Esophagus muscularis mucosa (tissue), 4 donors: Measurements from ENCODE around the gene RTN4. TPM values are rescaled to one million over a fixed set of nuclear protein-coding genes. Genes with fewer than 3 reads are reported as not detected.

ENCODE experiments used
- DNase-seq: peaks from one replicate; pipeline ENCODE4 v3.0.0-alpha.2; 2017; ENCODE audit errors: extremely low spot score
- H3K27ac ChIP-seq, 4 donors: fragments of 200-600 bp; sonication (generic); replicated peaks in 1 of 4; 1 replicate in 3 of 4; 2 replicates in 1 of 4; pipeline ENCODE4 v1.5.1; 2016 to 2019; ENCODE audit warnings: mild to moderate bottlenecking in 1 of 4
- H3K27me3 ChIP-seq, 4 donors: fragments of 200-600 bp; sonication (generic); one replicate each; pipeline versions ENCODE4 v1.5.1 to v1.6.0; 2016 to 2019
- H3K36me3 ChIP-seq, 4 donors: fragments of 200-600 bp; sonication (generic); one replicate each; pipeline ENCODE4 v1.5.1; 2016 to 2019
- H3K4me1 ChIP-seq, 4 donors: fragments of 200-600 bp; sonication (generic); one replicate each; pipeline ENCODE4 v1.5.1; 2016 to 2019
- H3K4me3 ChIP-seq, 4 donors: fragments of 200-600 bp; sonication (generic); 1 replicate in 2 of 4; 2 replicates in 2 of 4; pipeline ENCODE4 v1.5.1; 2016 to 2019; ENCODE audit warnings: mild to moderate bottlenecking in 4 of 4, moderate library complexity in 1 of 4
- H3K9me3 ChIP-seq, 4 donors: fragments of 200-600 bp; sonication (generic); 1 replicate in 3 of 4; 2 replicates in 1 of 4; pipeline ENCODE4 v1.5.1; 2016 to 2019
- EP300 ChIP-seq: sonication (generic); formaldehyde crosslinking; IDR thresholded peaks from one replicate; pipeline ENCODE4 v1.6.1; 2017; ENCODE audit warnings: antibody characterized with exemption
- POLR2A ChIP-seq: fragments of 450-650 bp; IDR thresholded peaks from one replicate; pipeline ENCODE4 v1.6.1; 2017; ENCODE audit warnings: antibody characterized with exemption, moderate library complexity, mild to moderate bottlenecking, low read depth
- POLR2AphosphoS5 ChIP-seq, 2 donors: sonication (generic); formaldehyde crosslinking; IDR thresholded peaks; one replicate each; pipeline ENCODE4 v1.6.1; 2017; ENCODE audit warnings: antibody characterized with exemption in 2 of 2
- WGBS: methylation state at CpG from one replicate; pipeline ENCODE4 v1.1.5; 2018; 5-methylcytosine and 5-hydroxymethylcytosine counted together
- intact Hi-C: fragments of 100-400 bp; cut with DNase I; formaldehyde crosslinking; loops from one replicate; pipeline ENCODE4 v1.15.1; 2023
- total RNA-seq, 4 donors: library from RNA; depleted of rRNA; stranded (reverse); fragments of >200 nt; gene quantifications; one replicate each; pipeline versions ENCODE4 v1.1.0 to v1.2.1, GENCODE V29; 2016
- TF ChIP-seq, protein P1 (sequence below), 3 experiments: fragments of 200-600 bp in 2 of 3; fragments of 450-650 bp in 1 of 3; sonication (generic) in 2 of 3; IDR thresholded peaks; one replicate each; pipeline ENCODE4 v1.5.1; 2017 to 2019; ENCODE audit warnings: antibody characterized with exemption in 3 of 3, mild to moderate bottlenecking in 2 of 3, moderate library complexity in 1 of 3

Gene RTN4, protein sequence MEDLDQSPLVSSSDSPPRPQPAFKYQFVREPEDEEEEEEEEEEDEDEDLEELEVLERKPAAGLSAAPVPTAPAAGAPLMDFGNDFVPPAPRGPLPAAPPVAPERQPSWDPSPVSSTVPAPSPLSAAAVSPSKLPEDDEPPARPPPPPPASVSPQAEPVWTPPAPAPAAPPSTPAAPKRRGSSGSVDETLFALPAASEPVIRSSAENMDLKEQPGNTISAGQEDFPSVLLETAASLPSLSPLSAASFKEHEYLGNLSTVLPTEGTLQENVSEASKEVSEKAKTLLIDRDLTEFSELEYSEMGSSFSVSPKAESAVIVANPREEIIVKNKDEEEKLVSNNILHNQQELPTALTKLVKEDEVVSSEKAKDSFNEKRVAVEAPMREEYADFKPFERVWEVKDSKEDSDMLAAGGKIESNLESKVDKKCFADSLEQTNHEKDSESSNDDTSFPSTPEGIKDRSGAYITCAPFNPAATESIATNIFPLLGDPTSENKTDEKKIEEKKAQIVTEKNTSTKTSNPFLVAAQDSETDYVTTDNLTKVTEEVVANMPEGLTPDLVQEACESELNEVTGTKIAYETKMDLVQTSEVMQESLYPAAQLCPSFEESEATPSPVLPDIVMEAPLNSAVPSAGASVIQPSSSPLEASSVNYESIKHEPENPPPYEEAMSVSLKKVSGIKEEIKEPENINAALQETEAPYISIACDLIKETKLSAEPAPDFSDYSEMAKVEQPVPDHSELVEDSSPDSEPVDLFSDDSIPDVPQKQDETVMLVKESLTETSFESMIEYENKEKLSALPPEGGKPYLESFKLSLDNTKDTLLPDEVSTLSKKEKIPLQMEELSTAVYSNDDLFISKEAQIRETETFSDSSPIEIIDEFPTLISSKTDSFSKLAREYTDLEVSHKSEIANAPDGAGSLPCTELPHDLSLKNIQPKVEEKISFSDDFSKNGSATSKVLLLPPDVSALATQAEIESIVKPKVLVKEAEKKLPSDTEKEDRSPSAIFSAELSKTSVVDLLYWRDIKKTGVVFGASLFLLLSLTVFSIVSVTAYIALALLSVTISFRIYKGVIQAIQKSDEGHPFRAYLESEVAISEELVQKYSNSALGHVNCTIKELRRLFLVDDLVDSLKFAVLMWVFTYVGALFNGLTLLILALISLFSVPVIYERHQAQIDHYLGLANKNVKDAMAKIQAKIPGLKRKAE
- 100 to 1,000 TPM; 214 to 272 (median 251) TPM for total RNA-seq

DNA sequence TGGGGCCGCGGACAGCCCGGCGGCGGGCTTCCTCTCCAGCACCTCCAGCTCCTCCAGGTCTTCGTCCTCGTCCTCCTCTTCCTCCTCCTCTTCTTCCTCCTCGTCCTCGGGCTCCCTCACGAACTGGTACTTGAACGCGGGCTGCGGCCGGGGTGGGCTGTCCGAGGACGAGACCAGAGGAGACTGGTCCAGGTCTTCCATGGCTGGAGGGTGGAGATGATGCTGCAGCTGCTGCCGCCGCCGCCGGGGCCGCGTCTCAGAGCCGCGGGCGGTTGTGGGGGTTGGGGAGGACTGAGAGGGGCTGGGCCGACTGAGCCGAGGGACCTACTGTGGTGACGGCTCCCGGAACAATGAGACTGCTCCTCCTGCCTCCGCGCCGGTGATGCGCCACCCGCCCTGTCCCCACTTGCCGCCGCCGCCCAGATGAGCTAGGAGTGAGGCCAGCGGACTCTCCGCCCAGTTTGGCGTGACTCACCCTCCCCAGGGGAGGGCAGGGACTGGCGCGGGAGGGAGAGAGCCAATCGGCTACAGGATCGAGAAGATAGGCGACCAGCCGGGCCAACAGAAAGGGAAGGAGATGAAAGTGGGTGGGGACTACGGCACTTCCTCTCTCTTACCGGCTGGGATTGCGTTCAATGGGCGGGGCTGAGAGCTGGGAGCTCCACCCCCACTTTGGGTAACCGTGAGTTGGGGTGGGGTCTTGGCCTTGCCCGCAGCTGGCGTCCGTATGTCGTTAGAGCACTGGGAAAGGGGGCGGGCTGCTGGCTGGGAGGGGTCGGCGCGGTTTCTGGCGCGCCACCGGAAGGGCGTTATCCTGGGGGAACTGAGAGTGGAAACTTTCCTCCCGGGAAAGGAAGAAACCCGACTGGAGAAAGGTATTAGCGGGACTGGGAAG is at the start of gene RTN4:
Gene RTN4 (minus strand): TSS at position 352 of the 895 bp plus-strand sequence. CDS start 151 bp downstream, at position 201.
- peak; percentile 100 for DNase-seq
- H3K4me3 ChIP-seq, result peak within 1 kb of the TSS; percentile 85 to 100 (median 98)
- H3K4me1 ChIP-seq, result peaks cover 10 to 48% (median 41%) of the 10 kb centered on the region in 4 donors
- H3K27me3 ChIP-seq, result no peaks in the 10 kb centered on the region
- no peaks in the 10 kb centered on the region for H3K9me3 ChIP-seq
- WGBS, result under 1% methylated on average over 27 of the region's 66 CpGs
- TF ChIP-seq, protein P1, sequence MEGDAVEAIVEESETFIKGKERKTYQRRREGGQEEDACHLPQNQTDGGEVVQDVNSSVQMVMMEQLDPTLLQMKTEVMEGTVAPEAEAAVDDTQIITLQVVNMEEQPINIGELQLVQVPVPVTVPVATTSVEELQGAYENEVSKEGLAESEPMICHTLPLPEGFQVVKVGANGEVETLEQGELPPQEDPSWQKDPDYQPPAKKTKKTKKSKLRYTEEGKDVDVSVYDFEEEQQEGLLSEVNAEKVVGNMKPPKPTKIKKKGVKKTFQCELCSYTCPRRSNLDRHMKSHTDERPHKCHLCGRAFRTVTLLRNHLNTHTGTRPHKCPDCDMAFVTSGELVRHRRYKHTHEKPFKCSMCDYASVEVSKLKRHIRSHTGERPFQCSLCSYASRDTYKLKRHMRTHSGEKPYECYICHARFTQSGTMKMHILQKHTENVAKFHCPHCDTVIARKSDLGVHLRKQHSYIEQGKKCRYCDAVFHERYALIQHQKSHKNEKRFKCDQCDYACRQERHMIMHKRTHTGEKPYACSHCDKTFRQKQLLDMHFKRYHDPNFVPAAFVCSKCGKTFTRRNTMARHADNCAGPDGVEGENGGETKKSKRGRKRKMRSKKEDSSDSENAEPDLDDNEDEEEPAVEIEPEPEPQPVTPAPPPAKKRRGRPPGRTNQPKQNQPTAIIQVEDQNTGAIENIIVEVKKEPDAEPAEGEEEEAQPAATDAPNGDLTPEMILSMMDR (IDR thresholded peaks at IDR 0.05), result peak in 1 of 3 experiments; percentile 34
- TF ChIP-seq POLR2AphosphoS5 (IDR thresholded peaks at IDR 0.05) (peak; percentile 99), EP300 (no peak), POLR2A (peak; percentile 96)
- H3K27ac ChIP-seq, result peak within 1 kb of the TSS; percentile 96 to 100 (median 100)
- H3K36me3 ChIP-seq, result no peaks in the 10 kb centered on the region
- intact Hi-C loops, result loop anchor here (2.0 to 5.0 kb wide), 2 partner anchors 47 to 112 kb away; no protein-coding TSS in a partner anchor

GRCh38 chr2:55099493-55099877 is 49.2 kb upstream of the RTN4 start:
- H3K27ac ChIP-seq, result peak overlapping the region; percentile 72 to 86 (median 83)
- no peaks in the 10 kb centered on the region for H3K9me3 ChIP-seq
- H3K4me3 ChIP-seq, result no peak overlapping the region
- H3K36me3 ChIP-seq, result no peaks in the 10 kb centered on the region
- no peak for DNase-seq
- peaks cover 36 to 77% (median 71%) of the 10 kb centered on the region in 4 donors for H3K4me1 ChIP-seq
- TF ChIP-seq, protein P1 (IDR thresholded peaks at IDR 0.05), result no peak
- TF ChIP-seq POLR2A (no peak), EP300 (no peak), POLR2AphosphoS5 (IDR thresholded peaks at IDR 0.05) (no peak)
- intact Hi-C loops, result loop anchor here (5.0 kb wide), 1 partner anchor 47 kb away; the partner anchor contains the start of gene RTN4
- 96% methylated on average over 2 of the region's 2 CpGs for WGBS
- H3K27me3 ChIP-seq, result no peaks in the 10 kb centered on the region

DNA sequence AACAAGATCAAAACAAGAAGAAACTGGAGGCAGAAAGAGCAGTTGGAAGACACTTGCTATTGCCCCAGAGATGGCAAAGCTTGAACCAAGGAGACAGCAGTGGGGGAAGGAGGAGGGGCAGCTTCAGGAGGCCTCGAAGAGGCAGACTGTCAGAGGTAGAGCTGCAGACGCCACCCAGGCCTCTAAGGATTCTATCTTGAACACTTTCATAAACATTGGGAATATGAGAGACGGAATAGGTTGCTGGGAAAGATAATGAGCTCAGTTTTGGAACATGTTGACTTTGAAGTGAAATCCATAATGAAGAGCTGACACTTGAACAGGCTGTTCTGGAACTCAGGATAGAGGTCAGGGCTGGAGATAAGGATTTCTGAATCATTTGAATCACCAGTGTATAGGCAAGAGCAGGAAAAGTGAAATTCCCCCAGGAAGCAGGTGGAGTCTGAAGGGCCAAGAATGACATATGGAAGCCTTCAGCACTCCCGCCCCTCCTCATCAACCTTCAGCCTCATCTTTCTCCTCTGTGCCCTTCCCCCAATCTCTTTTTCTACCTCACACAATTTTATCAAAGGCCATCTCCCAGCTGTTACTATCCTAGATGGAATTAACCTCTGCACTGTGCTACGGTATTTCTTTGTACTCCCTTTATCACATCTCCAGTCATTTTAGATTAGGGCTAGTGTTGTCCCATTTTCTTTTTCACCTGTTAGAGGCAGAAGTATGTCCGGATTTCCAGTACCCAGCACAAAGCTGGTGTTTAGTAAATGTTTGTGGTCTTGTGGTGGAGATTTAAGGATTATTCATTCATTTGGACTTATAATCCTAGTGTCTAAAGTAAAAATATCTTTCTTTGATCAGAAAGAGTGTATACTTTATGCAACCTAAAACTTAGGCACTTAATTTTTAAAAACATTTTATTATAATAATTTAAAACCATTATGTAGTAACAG is 47.5 kb upstream of the RTN4 start:
- no peaks in the 10 kb centered on the region for H3K36me3 ChIP-seq
- peak overlapping the region; percentile 70 to 86 (median 71) for H3K27ac ChIP-seq
- WGBS, result 50% methylated on average over 6 of the region's 6 CpGs
- H3K27me3 ChIP-seq, result no peaks in the 10 kb centered on the region
- intact Hi-C loops, result loop anchor here (5.0 kb wide), 1 partner anchor 45 kb away; the partner anchor contains the start of gene RTN4
- no peaks in the 10 kb centered on the region for H3K9me3 ChIP-seq
- no peak for DNase-seq
- TF ChIP-seq POLR2AphosphoS5 (IDR thresholded peaks at IDR 0.05), result peak in 1 of 2 donors; percentile 49
- TF ChIP-seq EP300, result peak; percentile 43
- no peak for TF ChIP-seq POLR2A
- TF ChIP-seq, protein P1 (IDR thresholded peaks at IDR 0.05), result no peak
- H3K4me1 ChIP-seq, result peaks cover 36 to 70% (median 66%) of the 10 kb centered on the region in 4 donors
- no peak overlapping the region for H3K4me3 ChIP-seq
